ENCODE results near the gene JMJD7.

DNA sequence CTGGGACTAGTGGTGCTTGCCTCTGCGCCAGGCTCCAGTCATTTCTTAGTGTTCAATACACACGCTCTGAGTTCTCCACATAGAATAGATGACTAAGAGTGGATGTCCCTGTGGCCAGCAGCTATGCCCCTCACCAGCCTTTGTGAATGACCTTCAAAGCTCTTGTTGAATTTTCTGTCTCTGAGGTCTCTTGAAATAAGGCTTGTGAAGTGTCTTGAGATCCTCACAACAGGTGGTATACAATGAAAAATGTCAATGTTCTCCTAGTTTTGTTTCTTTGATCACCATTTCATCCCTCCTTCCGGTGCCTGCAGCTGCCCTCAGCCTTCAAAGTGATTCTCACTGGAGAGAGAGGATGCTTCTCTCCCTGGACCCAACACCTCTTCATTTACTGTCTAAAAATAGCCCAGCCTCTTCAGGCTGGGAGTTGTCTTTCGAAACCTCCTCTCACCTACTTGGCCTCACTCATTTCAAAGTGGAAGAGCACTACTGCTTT, 48.2 kb upstream of the JMJD7 start:
- TF ChIP-seq, protein P1, sequence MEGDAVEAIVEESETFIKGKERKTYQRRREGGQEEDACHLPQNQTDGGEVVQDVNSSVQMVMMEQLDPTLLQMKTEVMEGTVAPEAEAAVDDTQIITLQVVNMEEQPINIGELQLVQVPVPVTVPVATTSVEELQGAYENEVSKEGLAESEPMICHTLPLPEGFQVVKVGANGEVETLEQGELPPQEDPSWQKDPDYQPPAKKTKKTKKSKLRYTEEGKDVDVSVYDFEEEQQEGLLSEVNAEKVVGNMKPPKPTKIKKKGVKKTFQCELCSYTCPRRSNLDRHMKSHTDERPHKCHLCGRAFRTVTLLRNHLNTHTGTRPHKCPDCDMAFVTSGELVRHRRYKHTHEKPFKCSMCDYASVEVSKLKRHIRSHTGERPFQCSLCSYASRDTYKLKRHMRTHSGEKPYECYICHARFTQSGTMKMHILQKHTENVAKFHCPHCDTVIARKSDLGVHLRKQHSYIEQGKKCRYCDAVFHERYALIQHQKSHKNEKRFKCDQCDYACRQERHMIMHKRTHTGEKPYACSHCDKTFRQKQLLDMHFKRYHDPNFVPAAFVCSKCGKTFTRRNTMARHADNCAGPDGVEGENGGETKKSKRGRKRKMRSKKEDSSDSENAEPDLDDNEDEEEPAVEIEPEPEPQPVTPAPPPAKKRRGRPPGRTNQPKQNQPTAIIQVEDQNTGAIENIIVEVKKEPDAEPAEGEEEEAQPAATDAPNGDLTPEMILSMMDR (IDR thresholded peaks at IDR 0.05) = no peak
- TF ChIP-seq POLR2A (IDR thresholded peaks at IDR 0.05) = no peak

Data from uterus (tissue), 2 donors.